Smooth muscle cell (in vitro differentiated cells): ENCODE measurements around the gene HOXA6. TPM values are rescaled to one million over a fixed set of nuclear protein-coding genes. Genes with fewer than 3 reads are reported as not detected.

ENCODE experiments used
- DNase-seq: peaks from one replicate; lab custom pipeline; 2025; ENCODE audit not compliant: unreplicated experiment; lab: John Stamatoyannopoulos, UW
- H2AFZ ChIP-seq: fragments of 200-600 bp; sonication (generic); 2 replicates; pipeline ENCODE4 v1.6.0; 2016; ENCODE audit warnings: antibody characterized with exemption, low read depth, mild to moderate bottlenecking
- H3F3A ChIP-seq: fragments of 200-600 bp; sonication (generic); 2 replicates; pipeline ENCODE4 v1.6.0; 2017; ENCODE audit warnings: antibody characterized with exemption, low read depth
- H3K27ac ChIP-seq: fragments of 200-600 bp; sonication (generic); 2 replicates; pipeline ENCODE4 v1.5.1; 2016; ENCODE audit warnings: low read depth, mild to moderate bottlenecking
- H3K27me3 ChIP-seq: fragments of 200-600 bp; sonication (generic); 2 replicates; pipeline ENCODE4 v1.6.1; 2016; ENCODE audit warnings: low read depth, mild to moderate bottlenecking
- H3K36me3 ChIP-seq: fragments of 200-600 bp; sonication (generic); 2 replicates; pipeline ENCODE4 v1.5.1; 2016; ENCODE audit warnings: low read depth
- H3K4me1 ChIP-seq: fragments of 200-600 bp; sonication (generic); 2 replicates; pipeline ENCODE4 v1.5.1; 2016; ENCODE audit warnings: low read depth
- H3K4me2 ChIP-seq: fragments of 200-600 bp; sonication (generic); 2 replicates; pipeline ENCODE4 v1.6.0; 2016; ENCODE audit warnings: mild to moderate bottlenecking
- H3K4me3 ChIP-seq: fragments of 200-600 bp; sonication (generic); 2 replicates; pipeline ENCODE4 v1.5.1; 2016; ENCODE audit warnings: mild to moderate bottlenecking
- H3K79me2 ChIP-seq: fragments of 200-600 bp; sonication (generic); 2 replicates; pipeline ENCODE4 v1.6.0; 2016; ENCODE audit warnings: low read depth, mild to moderate bottlenecking
- H3K9ac ChIP-seq: fragments of 200-600 bp; sonication (generic); 2 replicates; pipeline ENCODE4 v1.6.0; 2016; ENCODE audit warnings: low read depth
- H3K9me3 ChIP-seq: fragments of 200-600 bp; sonication (generic); replicated peaks from 2 replicates; pipeline ENCODE4 v1.5.1; 2016; ENCODE audit warnings: low read depth
- H4K20me1 ChIP-seq: fragments of 200-600 bp; sonication (generic); 2 replicates; pipeline ENCODE4 v1.6.0; 2016; ENCODE audit warnings: low read depth
- CTCF ChIP-seq: fragments of 200-600 bp; sonication (generic); IDR thresholded peaks from 2 replicates; pipeline ENCODE4 v1.5.1; 2017; ENCODE audit warnings: borderline replicate concordance, mild to moderate bottlenecking, antibody characterized with exemption; ENCODE audit not compliant: insufficient read depth, poor library complexity, severe bottlenecking
- WGBS: methylation state at CpG from one replicate; pipeline ENCODE4 v1.1.7; 2016; ENCODE audit warnings: low lambda C conversion rate; 5-methylcytosine and 5-hydroxymethylcytosine counted together
- polyA plus RNA-seq: library from polyadenylated mRNA; unstranded; fragments of >200 nt; fragmentation: Nextera tagmentation; extraction: Ambion mirVana; gene quantifications from 2 replicates; pipeline ENCODE4 v1.2.1, GENCODE V29; 2016
- total RNA-seq: library from RNA; depleted of rRNA; stranded (reverse); fragments of >200 nt; gene quantifications from 2 replicates; pipeline ENCODE4 v1.2.3, GENCODE V29; 2014

The HOXA6 gene
- total and polyA plus RNA-seq, 2 experiments from 2014 or later: 0.56 to 0.58 TPM

GRCh38 chr7:27179503-27180430 lies 32.2 kb upstream of the HOXA6 start:
- H2AFZ ChIP-seq: peak overlapping the region; percentile 74
- H3K27ac ChIP-seq: peak overlapping the region; percentile 95
- no peaks in the 10 kb centered on the region for H3K36me3 ChIP-seq
- H3K9ac ChIP-seq: peak overlapping the region; percentile 75
- DNase-seq: peak; percentile 71
- TF ChIP-seq CTCF: peak; percentile 87
- peaks cover 24% of the 10 kb centered on the region for H4K20me1 ChIP-seq
- H3K4me2 ChIP-seq: peak overlapping the region; percentile 89
- no peaks in the 10 kb centered on the region for H3F3A ChIP-seq
- peaks cover 80% of the 10 kb centered on the region for H3K79me2 ChIP-seq
- peak overlapping the region; percentile 67 for H3K4me3 ChIP-seq
- H3K4me1 ChIP-seq: peaks cover 7% of the 10 kb centered on the region
- H3K27me3 ChIP-seq: no peaks in the 10 kb centered on the region
- 4% methylated on average over 56 of the region's 56 CpGs for WGBS
- H3K9me3 ChIP-seq: no peaks in the 10 kb centered on the region

- H3K4me2 ChIP-seq: peak overlapping the region; percentile 89
- no peak for TF ChIP-seq CTCF
- H4K20me1 ChIP-seq: peaks cover 24% of the 10 kb centered on the region
- peak overlapping the region; percentile 67 for H3K4me3 ChIP-seq
- H3K36me3 ChIP-seq: no peaks in the 10 kb centered on the region
- DNase-seq: no peak
- H3F3A ChIP-seq: no peaks in the 10 kb centered on the region
- H3K9me3 ChIP-seq: no peaks in the 10 kb centered on the region
- H3K4me1 ChIP-seq: peaks cover 7% of the 10 kb centered on the region
- peaks cover 80% of the 10 kb centered on the region for H3K79me2 ChIP-seq
- WGBS: 17% methylated on average over 14 of the region's 14 CpGs
- H3K27me3 ChIP-seq: no peaks in the 10 kb centered on the region
- peak overlapping the region; percentile 95 for H3K27ac ChIP-seq
- peak overlapping the region; percentile 74 for H2AFZ ChIP-seq
- H3K9ac ChIP-seq: peak overlapping the region; percentile 75
Measured at GRCh38 chr7:27179030-27179429, 31.5 kb upstream of the HOXA6 start.

- peak overlapping the region; percentile 89 for H3K4me2 ChIP-seq
- H3F3A ChIP-seq: no peaks in the 10 kb centered on the region
- H3K27me3 ChIP-seq: no peaks in the 10 kb centered on the region
- H3K9me3 ChIP-seq: no peaks in the 10 kb centered on the region
- no peaks in the 10 kb centered on the region for H3K36me3 ChIP-seq
- H4K20me1 ChIP-seq: peaks cover 23% of the 10 kb centered on the region
- peak overlapping the region; percentile 67 for H3K4me3 ChIP-seq
- DNase-seq: no peak
- peak overlapping the region; percentile 95 for H3K27ac ChIP-seq
- H3K79me2 ChIP-seq: peaks cover 80% of the 10 kb centered on the region
- H2AFZ ChIP-seq: no peak overlapping the region
- peak overlapping the region; percentile 75 for H3K9ac ChIP-seq
- peaks cover 7% of the 10 kb centered on the region for H3K4me1 ChIP-seq
- 41% methylated on average over 6 of the region's 6 CpGs for WGBS
- no peak for TF ChIP-seq CTCF
Measured at GRCh38 chr7:27178366-27178765, 30.8 kb upstream of the HOXA6 start.
